NCI-H2171 (cell line): ENCODE measurements around the gene PGAM2.
A peak's percentile ranks its signal among the peaks of the same experiment; 100 is the strongest.
"Not testable (repeated sequence)": the region's sequence is repeated elsewhere in the genome, so short reads cannot be mapped to it uniquely, and the experiment has no call there.

Source experiments
- DNase-seq: peaks from one replicate; lab custom pipeline; 2025; lab: John Stamatoyannopoulos, UW

PGAM2 gene

GRCh38 chr7:44022796-44023467 lies 42.4 kb downstream of the PGAM2 start:
- DNase-seq, result not testable (repeated sequence)

- DNase-seq, result not testable (repeated sequence)
Measured at GRCh38 chr7:44022069-44022468, 43.3 kb downstream of the PGAM2 start.

DNA sequence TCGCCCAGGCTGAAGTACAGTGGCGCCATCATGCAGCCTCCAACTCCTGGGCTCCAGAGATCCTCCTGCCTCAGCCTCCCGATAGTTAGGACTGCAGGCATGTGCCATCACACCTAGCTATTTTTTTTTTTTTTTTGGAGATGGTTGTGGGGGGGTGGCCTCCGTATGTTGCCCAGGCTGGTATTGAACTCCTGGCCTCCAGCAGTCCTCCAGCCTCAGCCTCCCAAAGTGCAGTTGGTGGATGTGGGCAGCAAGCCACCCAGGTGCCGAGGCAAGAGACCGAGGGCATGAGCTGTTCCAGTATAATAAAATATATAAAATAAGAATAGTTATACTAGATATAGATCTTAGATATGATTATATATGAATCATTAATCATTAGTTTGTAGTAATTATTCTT lies 45.5 kb downstream of the PGAM2 start:
- not testable (repeated sequence) for DNase-seq

- DNase-seq, result peak; percentile 90
Measured at GRCh38 chr7:44018857-44019807, 46.2 kb downstream of the PGAM2 start.

GRCh38 chr7:44015090-44015489 lies 50.3 kb downstream of the PGAM2 start:
- DNase-seq, result not testable (repeated sequence)
